ENCODE measurements around the gene VSIG2. TPM values are rescaled to one million over a fixed set of nuclear protein-coding genes. Genes with fewer than 3 reads are reported as not detected.

VSIG2 gene
- polyA plus RNA-seq, 1 donor: 1.1 TPM

DNA sequence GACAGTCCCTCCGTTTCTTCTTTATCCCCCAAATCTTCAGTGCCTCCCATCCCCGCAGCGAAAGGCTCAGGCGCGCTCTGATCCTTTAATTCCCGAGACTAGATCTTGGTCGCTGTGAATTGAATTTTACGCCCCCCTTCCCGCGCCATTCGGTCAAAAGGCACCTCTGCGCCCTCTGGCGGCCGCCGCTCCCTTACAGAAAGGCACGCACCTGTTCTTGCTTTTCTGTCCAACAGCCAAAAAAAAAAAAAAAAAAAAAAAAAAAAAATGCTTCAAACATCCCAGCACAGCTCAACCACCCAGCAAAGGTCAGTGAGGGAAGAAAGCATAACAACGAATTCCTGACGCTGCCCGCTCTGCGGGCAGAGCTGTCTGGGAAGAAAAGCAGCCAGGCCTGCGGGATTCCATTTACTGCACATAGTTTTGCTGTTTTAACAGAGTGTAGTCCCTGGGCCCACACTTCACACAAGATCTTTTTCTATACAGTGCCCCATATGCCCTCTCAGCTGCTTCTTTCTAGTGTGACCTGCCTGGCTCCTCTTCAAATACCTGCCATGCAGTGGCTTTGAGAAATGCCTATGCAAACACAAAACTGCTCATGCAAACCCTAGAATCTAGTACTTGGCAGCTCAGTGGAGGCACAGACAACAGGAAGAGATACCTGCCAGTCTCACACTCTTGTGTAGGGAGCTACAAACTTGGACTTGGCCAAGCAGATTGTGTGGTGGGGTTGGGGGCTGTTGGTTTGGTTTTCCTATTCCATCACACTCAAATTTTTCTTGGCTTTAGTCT, 11.3 kb upstream of the VSIG2 start:
- peak; percentile 40 for DNase-seq (ENCODE audit: low read depth)

DNA sequence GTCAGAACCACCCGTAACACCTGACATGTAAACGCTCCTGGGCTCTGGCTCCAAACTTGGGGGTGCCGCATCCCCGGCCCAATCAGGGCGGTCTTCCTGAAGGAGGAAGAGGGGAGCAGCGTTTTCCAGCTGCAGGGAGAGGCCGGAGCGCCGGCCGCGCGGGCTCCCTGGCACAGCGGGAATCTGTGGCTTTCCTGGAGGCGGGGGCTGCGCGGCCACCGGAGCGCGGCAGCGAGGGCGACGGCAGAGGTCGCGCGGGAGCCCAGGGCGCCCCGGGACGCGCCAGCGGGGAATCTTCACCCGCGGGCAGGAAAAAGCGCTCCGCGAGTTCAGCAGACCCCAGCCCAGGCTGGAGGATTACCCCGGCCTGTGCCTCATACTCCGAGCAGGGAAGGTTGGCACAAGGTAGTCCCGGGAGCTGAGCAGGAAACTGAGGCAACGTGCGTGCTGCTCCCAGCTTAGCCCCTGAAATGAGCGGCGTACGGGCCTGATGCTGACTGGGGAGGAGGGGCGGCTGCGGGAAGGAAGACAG, 10.6 kb upstream of the VSIG2 start:
- DNase-seq (ENCODE audit: low read depth): no peak

DNA sequence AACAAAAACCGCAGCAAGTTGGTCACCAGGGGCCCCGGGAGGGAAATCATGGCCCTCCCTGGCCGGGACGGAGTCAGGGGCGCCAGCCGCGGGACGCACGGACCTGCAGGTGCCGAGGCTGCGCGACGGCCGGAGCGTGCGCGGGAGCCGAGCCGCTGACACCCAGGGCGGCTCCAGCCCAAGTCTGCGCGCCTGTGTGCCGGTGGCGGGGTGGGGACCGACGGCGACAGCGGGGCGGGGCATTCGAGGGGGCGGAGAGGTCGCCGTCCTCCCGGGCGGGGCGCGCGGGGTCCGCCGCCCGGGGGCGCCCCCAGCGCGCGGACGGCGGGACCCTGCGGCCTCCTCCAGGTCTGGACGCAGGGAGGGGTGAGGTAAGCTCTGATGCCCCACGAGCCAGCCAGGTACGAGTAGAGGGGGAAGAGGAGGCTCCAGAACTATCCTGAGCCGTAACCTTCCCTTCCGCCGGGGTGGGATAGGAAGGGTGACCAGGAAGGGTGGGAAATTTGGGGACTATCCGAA, 10.1 kb upstream of the VSIG2 start, which contains the start of gene ESAM:
ESAM (minus strand) TSS at position 186 of the 519 bp plus-strand sequence; CDS start at position 50, 136 bp downstream.
- DNase-seq (ENCODE audit: low read depth): no peak

DNA sequence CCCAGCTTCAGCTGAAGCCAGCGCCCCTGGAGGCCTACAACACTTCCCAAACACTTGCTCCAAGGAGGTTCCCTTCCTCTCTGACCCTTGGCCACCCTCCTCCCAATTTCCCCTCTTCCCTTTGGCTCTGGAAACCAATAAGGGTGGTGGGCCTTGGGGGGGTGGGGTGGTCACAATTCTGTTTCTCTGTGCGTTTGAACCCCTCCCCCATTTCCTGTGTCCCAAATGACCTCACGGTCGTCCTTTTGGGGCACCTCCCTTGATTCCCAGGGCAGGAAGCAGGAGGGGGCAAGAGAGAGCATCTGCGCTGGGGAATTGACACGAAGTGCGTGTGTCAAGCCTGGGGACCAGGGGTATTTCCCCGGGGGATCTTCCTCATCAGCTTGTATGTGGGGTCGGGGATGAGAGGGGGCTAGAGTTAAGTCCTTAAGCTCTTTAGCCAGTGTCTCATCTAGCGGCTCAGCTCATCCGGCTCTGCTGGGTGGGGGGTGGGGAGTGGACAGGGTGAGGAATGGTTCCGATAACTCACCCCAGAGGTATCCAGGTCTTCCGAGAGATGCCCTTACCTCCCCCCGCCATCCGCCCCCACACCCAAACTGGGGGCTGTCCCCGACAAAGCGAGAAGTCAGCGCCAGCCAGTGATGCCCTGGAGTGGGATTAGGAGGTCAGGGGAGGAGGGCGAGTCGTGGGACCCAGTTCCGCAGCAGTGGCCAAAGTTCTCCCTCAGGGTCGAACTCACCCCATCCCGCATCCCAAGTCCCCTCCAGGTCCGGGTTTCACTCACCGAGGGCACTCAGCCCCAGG, 9.4 kb upstream of the VSIG2 start:
- DNase-seq (ENCODE audit: low read depth): no peak

- no peak for DNase-seq (ENCODE audit: low read depth)
Measured at GRCh38 chr11:124760806-124761205, 8.8 kb upstream of the VSIG2 start.

GRCh38 chr11:124760205-124760652, 8.2 kb upstream of the VSIG2 start:
- DNase-seq (ENCODE audit: low read depth): no peak

GRCh38 chr11:124759266-124760204, 7.5 kb upstream of the VSIG2 start:
- no peak for DNase-seq (ENCODE audit: low read depth)

DNA sequence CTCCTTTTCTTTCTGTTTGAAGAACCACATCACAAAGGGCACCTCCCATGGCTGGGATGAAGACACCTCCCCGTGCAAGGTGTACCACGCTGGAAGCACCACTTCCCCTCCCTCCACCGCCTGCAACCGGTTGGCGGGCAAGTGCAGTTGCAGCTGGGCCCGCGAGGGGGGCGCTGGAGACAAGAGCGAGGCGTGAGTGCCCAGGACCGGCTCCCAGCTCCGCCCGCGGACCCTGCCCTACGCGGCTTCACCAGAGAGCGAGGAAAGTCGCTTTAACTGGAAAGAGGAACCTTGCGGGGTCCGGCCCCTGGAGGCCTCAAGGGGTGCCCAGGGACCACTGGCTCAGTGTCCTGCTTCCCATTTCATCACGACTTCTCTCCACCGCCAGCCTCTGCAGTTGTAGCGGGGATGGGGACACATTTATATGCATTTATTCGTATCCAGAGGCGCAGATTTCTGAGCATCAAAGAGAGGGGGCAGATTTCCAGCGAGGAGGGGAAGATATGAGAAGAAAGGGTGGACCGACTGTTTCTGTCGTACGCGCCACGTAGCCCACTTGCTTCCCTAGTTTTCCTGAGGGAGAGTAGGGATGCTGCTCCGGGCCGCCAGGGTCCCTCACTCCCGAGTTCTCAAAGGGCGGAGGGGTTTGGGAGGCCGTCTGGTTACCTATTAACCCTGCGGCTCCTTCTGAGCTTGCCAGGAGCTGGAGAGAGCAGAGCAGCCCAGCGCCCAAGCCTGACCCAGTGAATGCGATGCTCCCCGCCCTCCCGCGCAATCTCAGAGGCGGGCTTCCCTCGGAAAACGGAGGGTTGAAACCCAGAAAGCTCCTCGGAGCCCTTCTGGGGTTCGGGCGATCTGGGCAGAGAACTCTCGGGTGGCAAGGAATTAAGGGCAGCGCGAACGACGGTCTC, 6.6 kb upstream of the VSIG2 start:
- no peak for DNase-seq (ENCODE audit: low read depth)

- DNase-seq (ENCODE audit: low read depth): no peak
Measured at GRCh38 chr11:124757320-124757719, 5.3 kb upstream of the VSIG2 start.

GRCh38 chr11:124756753-124757227, 4.7 kb upstream of the VSIG2 start:
- DNase-seq (ENCODE audit: low read depth): no peak

- no peak for DNase-seq (ENCODE audit: low read depth)
Measured at GRCh38 chr11:124756033-124756752, 4.1 kb upstream of the VSIG2 start.

DNA sequence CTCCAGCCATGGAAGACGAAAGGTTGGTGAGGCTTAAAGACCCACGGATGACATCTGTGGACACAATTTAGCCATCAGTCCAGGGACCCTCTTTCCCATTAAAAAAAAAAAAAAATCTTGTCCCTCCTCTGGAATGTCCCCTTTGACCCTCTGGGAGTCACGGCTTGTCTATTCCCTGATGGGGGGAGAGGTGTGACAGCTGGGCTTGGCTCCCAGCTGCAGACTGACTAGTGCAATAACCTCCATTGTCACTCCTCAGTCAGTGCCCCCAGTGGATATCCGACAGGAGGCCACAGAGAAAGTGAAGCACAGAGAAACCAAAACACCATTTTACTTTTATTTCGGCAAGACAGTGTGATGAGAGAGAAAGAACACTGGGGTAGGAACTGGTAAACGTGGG, 2.7 kb upstream of the VSIG2 start:
- DNase-seq (ENCODE audit: low read depth): no peak

GRCh38 chr11:124754309-124754708, 2.3 kb upstream of the VSIG2 start:
- DNase-seq (ENCODE audit: low read depth): no peak

- no peak for DNase-seq (ENCODE audit: low read depth)
Measured at GRCh38 chr11:124753624-124754023, 1.6 kb upstream of the VSIG2 start.

- DNase-seq (ENCODE audit: low read depth): no peak
Measured at GRCh38 chr11:124753205-124753604, 1.1 kb upstream of the VSIG2 start.

- DNase-seq (ENCODE audit: low read depth): no peak
Measured at GRCh38 chr11:124752471-124753102, 532 bp upstream of the VSIG2 start.

GRCh38 chr11:124751391-124751740, 689 bp downstream of the VSIG2 start:
- no peak for DNase-seq (ENCODE audit: low read depth)

GRCh38 chr11:124749912-124750311, 2.1 kb downstream of the VSIG2 start:
- no peak for DNase-seq (ENCODE audit: low read depth)
